ENCODE data around the gene OR51E2.
"Not testable (repeated sequence)": the region's sequence is repeated elsewhere in the genome, so short reads cannot be mapped to it uniquely, and the experiment has no call there.

Gene OR51E2, protein sequence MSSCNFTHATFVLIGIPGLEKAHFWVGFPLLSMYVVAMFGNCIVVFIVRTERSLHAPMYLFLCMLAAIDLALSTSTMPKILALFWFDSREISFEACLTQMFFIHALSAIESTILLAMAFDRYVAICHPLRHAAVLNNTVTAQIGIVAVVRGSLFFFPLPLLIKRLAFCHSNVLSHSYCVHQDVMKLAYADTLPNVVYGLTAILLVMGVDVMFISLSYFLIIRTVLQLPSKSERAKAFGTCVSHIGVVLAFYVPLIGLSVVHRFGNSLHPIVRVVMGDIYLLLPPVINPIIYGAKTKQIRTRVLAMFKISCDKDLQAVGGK

DNA sequence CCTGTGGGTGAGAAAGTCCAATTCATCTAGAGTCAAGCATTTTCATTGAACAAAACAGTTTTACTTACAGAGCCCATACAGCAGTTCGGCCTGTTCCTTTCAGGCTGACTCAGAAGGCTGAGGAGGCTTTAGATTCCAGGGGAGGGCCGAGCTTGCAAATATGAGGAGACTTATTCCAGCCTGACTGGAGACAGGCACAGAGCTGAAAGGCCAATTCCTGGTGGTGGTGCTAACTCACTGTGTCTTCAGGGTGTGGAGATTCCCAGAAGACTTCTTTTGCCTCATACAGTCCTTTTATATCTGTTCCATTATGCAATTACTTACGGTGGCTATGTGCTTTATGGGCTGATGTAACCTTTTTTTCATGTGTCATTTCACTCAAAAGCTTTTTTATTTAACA is at the start of gene OR51E2:
TSS of gene OR51E2 (minus strand) at position 269 of the 400 bp plus-strand sequence. CDS start 15,142 bp downstream, outside the sequence.
- peak; percentile 7 for DNase-seq (ENCODE audit: low spot score)

DNA sequence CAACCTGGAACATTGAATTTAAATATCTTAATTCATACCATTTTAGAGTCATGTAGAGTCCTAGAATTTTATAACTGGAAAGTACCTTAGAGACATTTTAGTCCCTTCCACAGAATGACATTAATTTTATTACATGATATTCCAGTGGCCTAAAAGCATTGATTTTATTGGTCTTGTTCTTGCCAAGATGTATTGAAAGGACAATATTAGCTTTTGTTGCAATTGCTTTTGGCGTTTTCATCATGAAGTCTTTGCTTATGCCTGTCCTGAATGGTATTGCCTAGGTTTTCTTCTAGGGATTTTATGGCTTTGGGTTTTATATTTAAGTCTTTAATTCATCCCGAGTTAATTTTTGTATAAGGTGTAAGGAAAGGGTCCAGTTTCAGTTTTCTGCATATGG is 43.1 kb upstream of the OR51E2 start:
- DNase-seq (ENCODE audit: low spot score), result no peak

DNA sequence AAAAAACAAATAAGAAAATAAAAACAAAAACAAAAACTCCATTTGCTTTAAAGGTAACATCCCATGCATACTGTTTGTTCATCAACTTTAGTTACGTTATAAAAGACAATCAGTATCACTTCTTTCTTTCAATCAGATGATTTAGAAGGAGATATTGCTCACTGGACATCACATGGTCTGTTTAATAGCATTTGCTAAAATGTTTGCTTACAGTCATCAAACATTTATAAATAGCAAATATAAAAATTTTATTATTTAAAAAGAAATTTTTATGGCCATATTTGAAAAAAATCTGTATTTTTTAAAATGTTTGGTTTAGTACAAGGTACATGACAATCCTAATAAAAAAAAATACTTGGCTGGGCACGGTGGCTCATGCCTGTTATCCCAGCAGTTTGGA is 29.5 kb upstream of the OR51E2 start:
- no peak for DNase-seq (ENCODE audit: low spot score)

DNA sequence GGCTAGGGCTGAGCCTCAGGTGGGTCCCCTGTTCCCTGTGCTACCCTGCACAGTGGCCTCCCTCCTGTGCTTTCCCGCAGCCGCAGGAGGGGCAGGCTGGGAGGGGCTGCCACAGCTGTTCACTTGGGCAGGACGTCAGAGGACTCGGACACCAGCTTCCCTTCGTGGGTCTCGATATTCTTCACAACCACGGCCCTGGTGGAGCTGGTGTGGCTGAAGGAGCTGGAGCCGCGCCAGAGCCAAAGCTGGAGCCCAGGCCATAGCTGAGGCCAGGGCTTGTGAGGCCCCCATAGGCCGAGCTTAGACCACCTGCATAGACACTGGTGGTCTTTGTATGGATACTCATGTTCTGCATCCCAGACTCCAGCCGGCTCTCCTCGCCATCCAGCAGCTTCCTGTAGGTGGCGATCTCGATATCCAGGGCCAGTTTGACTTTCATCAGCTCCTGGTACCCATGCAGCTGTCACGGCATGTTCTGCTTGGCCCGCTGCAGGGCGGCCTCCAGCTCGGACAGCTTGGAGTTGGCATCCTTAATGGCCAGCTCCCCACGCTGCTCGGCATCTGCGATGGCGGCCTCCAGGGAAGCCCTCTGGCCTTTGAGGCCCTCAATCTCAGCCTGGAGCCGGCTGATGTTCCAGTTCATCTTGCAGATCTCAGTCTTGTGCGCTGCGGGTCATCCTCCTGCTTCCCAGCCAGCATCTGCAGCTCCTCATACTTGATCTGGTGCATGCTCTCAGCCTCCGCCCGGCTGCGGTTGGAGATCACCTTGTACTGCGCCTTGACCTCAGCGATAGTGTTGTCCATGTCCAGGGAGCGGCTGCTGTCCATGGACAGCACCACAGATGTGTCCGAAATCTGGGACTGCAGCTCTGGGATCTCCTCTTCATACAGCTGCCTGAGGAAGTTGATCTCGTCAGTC is 25.2 kb upstream of the OR51E2 start:
- DNase-seq (ENCODE audit: low spot score), result not testable (repeated sequence)

DNA sequence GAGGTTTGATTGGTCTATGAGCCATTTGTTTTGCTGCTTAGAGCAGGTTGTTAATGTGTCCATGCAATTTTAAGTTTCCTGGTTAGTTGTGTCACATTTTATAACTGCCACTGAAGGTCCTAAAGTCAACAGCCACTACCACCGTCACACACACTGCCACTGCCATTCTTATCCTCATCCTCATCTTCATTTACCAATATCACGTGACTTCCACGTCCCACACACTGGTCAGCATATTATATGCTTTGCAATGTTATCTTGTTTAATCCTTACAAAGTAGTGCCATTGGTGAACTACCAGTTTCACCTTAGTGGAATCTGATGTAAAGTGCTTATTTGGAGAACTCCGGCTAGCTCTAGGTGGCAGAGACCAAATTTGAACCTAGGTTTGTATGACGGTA is 16.6 kb upstream of the OR51E2 start:
- no peak for DNase-seq (ENCODE audit: low spot score)

DNA sequence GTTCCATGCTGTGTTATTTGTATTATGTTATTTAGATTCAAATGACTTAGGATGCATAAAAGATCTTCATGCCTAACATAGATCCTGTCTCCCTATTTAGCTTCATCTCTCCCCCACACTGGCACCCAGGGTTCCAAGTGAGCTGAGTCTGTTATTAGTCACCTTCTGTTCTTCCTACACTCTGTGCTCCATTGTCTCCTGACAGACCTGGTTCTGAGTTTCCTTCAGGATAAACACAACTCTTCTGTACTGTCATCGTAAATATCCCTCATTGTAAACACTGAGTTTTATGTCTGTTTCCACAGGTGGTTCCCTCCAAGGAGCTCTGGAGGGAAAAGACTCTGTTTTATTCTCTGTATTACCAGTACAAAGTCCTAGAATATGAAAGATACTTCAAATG is 15.6 kb upstream of the OR51E2 start:
- DNase-seq (ENCODE audit: low spot score), result no peak

DNA sequence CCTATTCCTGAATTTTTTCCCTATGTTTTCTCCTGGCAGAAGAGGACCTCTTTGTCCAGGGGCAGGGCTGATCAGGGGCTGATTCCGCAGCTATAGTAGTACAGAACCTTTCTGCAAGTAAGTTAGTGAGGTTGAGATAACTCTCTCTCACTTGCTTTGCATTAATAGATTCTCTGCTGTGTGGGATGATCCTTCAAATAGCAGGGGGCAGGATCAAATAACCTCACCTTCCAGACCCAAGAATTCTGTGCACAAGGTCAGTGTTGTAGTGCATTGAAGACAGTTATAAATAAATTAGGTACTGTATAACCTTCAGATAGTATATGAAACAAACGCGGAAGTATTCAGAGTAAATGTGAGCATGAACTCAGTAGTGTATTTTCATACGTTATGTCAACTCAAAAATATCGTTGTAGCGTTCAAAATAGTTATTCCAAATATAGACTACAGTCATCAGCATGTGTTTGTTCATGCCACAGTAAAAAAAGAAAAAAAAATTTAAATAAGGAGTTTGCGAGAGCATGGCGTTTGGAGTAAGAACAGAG is 7.2 kb upstream of the OR51E2 start:
- no peak for DNase-seq (ENCODE audit: low spot score)

DNA sequence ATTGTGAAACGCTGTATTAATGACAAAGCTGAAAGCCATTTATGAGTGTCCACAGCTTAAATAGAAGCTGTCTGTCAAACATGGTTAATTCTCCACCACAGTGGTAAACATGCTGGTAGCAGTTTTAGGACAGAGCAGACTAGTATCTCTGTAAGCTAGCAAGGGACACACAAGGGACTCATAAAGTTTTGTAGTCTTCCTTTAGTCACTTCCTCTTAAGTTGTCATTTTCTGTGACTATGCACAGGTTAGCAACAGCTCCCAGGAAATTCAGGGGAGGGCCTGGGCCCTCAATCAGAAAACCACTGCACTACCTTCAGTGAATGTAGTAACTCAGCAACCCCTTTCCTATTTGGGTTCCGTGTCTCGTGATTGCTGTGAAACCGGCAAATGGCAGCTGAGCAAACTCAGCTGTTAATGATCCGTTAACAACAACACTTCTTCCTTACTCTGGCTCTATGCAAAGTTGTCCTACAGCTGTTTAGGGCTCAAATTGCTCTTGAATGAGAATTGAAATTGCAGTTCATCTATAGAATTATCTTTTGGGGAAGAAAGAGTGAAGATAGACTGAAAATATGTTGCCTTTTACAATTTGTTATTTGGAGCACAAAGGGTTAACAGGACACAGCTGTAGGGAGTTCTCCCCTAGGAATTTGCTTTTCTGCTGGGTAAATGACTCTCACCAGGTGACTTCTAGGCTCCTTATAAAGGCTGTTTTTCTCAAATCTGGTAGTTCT is 6.6 kb upstream of the OR51E2 start, which contains the start of gene MMP26:
TSS of gene MMP26 (plus strand) at position 731 of the 736 bp plus-strand sequence.
- no peak for DNase-seq (ENCODE audit: low spot score)

DNA sequence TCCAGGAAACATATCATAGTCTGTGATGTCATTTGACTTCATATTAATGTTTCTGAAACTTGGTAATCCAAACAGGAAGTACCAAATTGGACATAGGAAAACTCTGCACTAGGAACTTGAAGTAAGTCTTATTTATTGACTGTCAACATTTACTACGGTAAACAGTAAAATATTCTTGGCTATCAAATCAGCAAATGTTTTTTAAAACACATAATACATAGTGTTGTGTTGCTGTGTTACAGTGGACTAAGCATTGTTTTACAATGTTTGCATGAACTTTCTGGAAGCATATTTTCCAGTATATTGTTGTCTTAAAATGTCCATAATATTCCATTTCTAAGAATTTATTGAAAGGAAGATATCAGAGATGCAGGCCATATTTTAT is 2.8 kb upstream of the OR51E2 start:
- no peak for DNase-seq (ENCODE audit: low spot score)

DNA sequence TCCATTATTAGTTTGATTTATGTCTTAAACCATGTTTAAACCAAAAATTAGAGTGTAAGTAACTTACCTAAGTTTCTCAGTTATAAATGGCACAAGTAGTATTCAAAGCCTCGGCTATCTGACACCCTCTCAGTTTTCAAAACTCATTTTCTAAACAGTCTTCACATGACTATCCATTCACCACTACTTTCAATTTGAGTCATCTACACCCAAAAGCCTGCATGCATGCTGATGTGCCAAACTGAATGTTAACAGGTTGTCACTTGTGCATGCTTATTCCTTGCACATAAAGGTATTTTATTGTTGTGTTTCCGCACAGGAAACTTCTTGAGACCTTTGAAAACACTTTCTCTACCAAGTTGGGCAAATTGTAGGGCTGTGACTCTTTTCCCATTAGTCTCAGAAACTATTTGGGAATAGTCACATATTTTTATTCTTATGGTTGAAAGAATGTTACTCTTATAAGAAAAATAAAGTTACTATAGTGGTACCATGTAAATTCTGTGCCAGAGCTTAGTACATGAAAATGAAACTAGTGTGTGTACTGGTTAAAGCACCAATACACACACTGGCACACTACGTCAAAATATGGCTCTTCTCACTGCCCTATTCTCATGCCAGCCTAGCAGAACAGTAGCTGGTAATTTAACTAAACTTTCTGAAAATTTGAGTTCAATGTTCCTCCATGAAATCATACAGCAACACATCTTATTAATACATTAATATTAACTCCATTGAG is 2.2 kb upstream of the OR51E2 start:
- no peak for DNase-seq (ENCODE audit: low spot score)

DNA sequence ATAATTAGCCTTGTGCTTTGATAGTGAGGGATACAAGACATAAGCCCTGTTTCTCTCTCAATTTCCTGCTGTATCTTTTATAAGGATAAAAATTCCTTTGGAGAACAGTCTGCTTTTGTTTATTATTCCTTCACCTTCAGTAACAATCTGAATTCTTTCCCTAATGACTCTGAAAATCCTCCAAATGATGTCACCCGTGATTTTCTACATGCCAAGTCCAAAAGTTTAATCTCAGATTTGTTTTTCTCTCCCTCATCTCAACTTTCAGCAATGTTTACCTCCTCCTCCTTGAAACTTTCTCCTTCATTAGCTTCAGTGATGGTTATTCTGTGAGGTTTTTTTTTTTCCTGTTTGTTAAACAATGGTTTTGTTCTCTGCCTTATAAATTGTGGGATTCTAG is 2.2 kb downstream of the OR51E2 start:
- no peak for DNase-seq (ENCODE audit: low spot score)

DNA sequence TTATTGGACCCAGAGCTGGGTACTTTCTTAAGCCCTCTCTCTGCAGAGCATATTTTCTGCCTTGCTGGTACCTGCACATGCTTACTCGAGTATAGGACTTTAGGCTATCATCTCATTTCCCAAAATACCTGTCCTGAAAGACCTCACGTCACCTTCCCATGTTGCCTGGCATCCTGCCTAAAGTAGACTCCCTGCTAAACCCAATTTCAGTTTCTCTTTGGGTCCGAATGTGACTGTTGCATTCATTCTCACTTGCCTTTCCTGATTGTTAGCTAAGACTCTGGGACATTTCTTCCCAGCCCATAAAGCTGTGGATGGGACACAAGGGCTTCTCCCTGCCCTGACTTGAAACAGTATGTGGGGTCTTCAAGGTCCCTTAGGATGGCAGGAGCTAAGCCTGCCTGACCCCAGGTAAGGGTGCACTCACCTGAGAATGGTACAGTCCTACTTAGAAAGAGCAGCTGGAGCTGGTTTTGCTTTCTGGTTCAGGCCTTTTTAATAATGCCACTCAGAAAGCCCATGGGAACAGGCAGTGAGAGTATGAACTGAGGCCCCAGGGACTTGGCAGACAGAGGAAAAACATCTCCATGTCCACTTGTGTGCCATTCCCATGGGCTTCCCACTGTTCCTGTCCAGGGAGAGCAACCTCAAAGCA is 12.9 kb downstream of the OR51E2 start:
- no peak for DNase-seq (ENCODE audit: low spot score)

DNA sequence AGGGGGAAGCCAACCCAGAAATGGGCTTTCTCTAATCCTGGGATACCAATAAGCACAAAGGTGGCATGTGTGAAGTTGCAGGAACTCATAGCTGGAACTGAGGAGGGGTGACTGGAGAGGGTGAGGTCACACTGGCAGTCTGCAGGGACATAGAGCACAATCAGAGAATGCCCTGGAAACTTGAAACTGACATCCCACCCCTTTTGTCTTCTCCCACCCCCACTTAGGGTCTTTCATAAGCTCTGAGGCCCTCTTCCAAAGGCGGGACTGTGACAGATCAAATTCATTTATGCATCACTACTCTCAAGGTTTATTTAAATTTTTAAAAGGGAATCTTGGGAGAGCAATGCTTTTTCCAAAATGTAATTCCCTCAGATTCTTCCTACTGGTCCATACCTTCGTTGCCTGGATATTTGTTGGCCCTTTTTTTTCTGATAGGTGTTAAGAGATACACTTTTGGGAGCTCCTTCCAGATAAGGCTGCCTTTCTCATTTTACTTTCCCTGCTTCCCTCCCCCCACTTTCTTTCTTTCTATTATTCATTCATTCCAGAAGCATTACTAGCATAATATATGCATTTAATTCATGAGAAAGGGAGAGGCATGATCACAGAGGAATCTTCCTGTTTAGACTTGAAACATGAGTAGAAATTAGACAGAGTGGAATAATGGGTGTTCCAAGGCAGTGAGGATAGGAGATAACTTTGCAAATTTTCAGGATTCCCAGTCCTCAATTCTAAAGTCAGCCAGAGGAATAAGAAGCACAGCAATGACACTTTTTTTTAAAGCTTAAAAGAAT is 14.8 kb downstream of the OR51E2 start:
- DNase-seq (ENCODE audit: low spot score), result no peak

DNA sequence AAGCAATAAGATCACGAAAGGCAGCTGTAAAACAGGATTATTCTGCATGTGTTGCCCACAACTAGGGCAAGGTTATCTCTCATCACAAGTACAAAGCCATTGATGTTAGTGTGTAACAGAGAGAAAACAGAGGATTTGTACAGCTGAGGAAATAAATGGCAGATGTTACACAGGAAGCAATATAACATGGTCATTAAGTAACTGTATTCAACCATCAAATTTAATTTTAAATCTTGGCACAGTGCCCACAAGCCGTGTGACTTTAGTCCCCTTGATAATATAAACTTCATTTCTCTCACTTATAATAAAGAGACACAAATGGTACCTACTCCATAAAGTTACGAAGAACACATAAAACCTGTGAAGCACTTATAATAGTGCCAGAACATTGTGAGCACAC is 17.3 kb downstream of the OR51E2 start:
- DNase-seq (ENCODE audit: low spot score), result no peak

DNA sequence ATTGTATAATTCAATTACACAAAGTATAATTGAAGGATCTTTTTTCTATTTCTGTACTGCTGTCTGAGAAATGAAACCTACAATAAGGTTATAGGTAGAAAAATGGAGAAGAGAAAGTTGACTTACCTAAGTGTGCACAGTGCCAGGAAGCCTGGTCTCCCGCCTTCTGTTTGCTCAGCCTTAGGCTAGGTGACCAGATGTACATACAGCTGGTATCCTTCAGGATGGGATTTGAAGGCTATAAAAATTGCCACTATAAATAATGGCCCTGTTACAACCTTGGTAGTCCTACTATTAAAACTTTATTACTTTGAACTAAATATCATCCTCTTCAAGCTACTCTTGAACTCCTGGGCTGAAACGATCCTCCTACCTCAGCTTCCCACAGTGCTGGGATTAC is 19.7 kb downstream of the OR51E2 start:
- DNase-seq (ENCODE audit: low spot score), result no peak

DNA sequence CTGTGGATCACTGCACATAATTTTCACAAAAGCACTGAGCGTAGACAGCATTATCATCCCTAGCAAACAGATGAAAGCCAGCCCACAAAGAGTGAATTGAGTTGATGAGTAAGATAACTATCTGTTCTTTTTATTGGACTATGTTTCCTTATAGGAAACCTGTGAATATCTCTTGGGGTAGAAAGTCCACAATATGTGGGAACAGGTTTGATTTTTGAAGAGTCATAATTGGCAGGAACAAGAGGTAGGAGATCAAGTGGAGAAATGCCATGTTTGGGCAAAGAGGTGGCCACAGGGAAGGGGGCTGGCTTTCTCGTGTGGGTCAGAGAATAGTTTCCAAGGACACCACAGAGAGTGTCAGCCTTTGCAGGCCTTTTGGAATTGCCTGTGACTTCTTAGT is 23.9 kb downstream of the OR51E2 start:
- no peak for DNase-seq (ENCODE audit: low spot score)

DNA sequence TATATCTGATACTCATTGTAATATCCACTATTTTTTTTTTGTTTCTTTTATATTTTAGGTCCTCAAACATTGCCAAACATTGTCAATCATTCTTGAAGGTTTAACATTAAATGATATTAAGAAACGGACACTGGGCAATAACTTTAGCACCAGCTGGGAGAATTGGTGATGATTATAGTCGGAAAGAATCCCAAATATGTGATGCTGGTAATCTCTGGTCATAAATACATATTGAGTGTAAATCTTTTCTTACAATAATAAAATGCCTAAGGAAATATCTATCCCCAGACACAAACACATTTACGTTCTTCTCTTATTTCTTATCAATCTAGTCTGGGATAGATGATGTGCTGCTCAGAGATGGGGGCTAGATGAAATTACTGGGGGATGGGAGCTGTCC is 25.2 kb downstream of the OR51E2 start:
- DNase-seq (ENCODE audit: low spot score), result peak; percentile 13

DNA sequence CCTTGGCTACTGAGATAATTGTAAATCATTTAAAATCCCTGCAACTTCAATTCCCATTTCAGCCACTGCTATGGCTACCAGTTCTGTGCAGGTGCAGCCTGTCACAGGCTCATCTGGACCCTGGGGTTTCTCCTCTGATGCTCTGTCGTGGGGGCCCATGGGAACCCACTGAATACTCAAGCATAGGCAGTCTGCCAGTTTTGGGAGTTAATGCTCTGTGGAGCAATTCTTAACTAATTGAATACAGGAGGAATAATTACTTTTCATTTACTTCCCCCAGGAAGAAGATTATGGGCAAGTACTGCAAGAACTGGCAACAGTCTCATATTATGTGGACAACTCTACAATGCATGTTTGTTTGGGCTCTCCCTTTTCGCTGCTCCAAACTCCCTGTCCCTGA is 25.9 kb downstream of the OR51E2 start:
- DNase-seq (ENCODE audit: low spot score), result no peak

DNA sequence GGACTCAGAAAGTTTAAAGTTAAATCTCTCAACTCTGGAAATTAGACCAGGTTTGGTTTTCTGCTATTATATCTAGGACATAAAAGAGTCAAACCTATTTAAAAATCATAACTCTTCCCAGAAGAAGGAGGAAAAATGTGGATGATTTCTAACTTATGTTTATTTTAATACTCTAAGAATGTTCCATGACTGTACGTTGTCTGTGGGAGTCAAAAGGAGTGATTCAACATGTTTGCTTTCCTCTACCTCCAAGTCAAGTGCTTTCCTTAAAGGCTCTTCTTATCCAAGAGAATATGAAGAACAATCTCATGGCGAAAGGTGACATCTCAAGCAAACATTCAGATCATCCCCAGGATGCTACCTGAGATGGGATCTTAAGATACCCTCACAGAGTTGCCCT is 32.2 kb downstream of the OR51E2 start:
- DNase-seq (ENCODE audit: low spot score), result no peak

DNA sequence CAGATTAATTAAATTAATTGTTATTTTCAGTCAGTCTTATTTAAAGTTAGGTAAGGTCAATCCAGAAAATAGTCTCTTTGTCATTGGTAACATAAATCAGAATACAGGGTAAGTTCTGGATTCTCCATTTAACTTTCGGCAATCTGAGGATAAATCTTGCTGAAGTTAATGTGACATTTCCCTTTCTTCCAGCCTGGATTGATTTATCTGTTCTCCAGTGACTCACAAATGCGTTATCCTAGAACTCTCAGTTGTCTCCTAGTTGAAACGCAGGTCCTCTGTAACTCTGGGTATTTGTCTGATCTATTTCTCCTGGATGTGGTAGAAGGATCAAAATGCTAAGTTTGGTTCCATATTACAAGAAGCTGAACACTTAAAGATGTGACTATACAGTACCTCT is 32.9 kb downstream of the OR51E2 start:
- no peak for DNase-seq (ENCODE audit: low spot score)
